Gastroesophageal sphincter (tissue), 3 donors: Measurements from ENCODE around the gene MYCT1.

Experiments used
- CTCF ChIP-seq, 4 experiments: fragments of 200-600 bp in 2 of 4; fragments of 450-650 bp in 2 of 4; sonication (generic) in 1 of 4; IDR thresholded peaks; one replicate each; pipeline ENCODE4 v1.5.1; 2017 to 2019; ENCODE audit warnings: antibody characterized with exemption in 4 of 4, mild to moderate bottlenecking in 2 of 4, moderate library complexity in 2 of 4
- EP300 ChIP-seq: sonication (generic); formaldehyde crosslinking; IDR thresholded peaks from one replicate; pipeline ENCODE4 v1.6.1; 2017; ENCODE audit warnings: antibody characterized with exemption, mild to moderate bottlenecking
- POLR2A ChIP-seq, 2 donors: fragments of 450-650 bp; IDR thresholded peaks; one replicate each; pipeline ENCODE4 v1.6.1; 2017; ENCODE audit warnings: antibody characterized with exemption in 2 of 2, mild to moderate bottlenecking in 2 of 2, moderate library complexity in 1 of 2

DNA sequence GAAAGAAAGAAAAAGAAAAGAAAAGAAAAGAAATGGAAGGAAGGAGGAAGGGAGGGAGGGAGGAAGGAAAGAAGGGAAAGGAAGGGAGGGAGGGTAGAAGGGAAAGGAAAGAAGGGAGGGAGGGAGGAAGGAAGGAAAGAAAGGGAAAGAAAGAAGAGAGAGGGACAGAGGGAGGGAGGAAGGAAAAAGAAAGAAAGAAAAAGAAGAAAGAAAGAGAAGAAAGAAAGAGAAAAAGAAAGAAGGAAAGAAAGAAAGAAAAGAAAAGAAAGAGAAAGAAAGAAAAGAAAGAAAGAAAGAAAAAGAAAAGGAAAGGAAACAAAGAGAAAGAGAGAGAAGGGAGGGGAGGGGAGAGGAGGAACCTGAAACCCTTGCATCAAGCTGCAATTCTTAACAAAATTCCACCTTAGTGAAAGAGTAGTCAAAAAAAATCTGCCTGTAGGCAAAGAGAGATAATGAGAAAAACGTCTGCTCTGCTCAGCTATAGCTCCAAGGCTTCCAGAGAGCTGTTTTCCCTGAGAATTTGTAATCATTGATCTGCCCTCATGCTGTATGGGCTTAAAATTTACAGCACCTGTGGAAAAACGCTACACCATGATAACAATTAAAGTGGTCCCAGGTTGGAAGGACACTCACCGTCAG, 16.7 kb upstream of the MYCT1 start:
- TF ChIP-seq CTCF (IDR thresholded peaks at IDR 0.05): no peak
- no peak for TF ChIP-seq POLR2A (IDR thresholded peaks at IDR 0.05)
- no peak for TF ChIP-seq EP300
